Hepatocyte (in vitro differentiated cells): ENCODE measurements around the gene SEPTIN5. TPM values are rescaled to one million over a fixed set of nuclear protein-coding genes. Genes with fewer than 3 reads are reported as not detected.

Experiments used
- DNase-seq: peaks from one replicate; pipeline ENCODE4 v3.0.0-alpha.2; 2016; ENCODE audit warnings: low spot score
- H2AFZ ChIP-seq: fragments of 200-600 bp; sonication (generic); 2 replicates; pipeline ENCODE4 v1.6.0; 2016; ENCODE audit warnings: antibody characterized with exemption, mild to moderate bottlenecking
- H3K27ac ChIP-seq: fragments of 200-600 bp; sonication (generic); 2 replicates; pipeline ENCODE4 v1.5.1; 2016; ENCODE audit warnings: mild to moderate bottlenecking
- H3K27me3 ChIP-seq: fragments of 200-600 bp; sonication (generic); 2 replicates; pipeline ENCODE4 v1.6.1; 2016
- H3K36me3 ChIP-seq: fragments of 200-600 bp; sonication (generic); replicated peaks from 2 replicates; pipeline ENCODE4 v1.5.1; 2016; ENCODE audit warnings: low read depth; ENCODE audit not compliant: insufficient read depth
- H3K4me1 ChIP-seq: fragments of 200-600 bp; sonication (generic); 2 replicates; pipeline ENCODE4 v1.5.1; 2016; ENCODE audit warnings: mild to moderate bottlenecking, moderate library complexity; ENCODE audit not compliant: insufficient read depth
- H3K4me2 ChIP-seq: fragments of 200-600 bp; sonication (generic); 2 replicates; pipeline ENCODE4 v1.6.0; 2016
- H3K4me3 ChIP-seq: fragments of 200-600 bp; sonication (generic); 2 replicates; pipeline ENCODE4 v1.5.1; 2016; ENCODE audit warnings: mild to moderate bottlenecking
- H3K79me2 ChIP-seq: fragments of 200-600 bp; sonication (generic); 2 replicates; pipeline ENCODE4 v1.6.0; 2017; ENCODE audit warnings: mild to moderate bottlenecking
- H3K9me2 ChIP-seq: fragments of 200-600 bp; sonication (generic); replicated peaks from 2 replicates; pipeline ENCODE4 v1.6.0; 2017; ENCODE audit warnings: mild to moderate bottlenecking; ENCODE audit not compliant: insufficient read depth
- H3K9me3 ChIP-seq: fragments of 200-600 bp; sonication (generic); 2 replicates; pipeline ENCODE4 v1.5.1; 2016; ENCODE audit warnings: low read depth, mild to moderate bottlenecking
- H4K20me1 ChIP-seq: fragments of 200-600 bp; sonication (generic); 2 replicates; pipeline ENCODE4 v1.6.0; 2016; ENCODE audit warnings: mild to moderate bottlenecking; ENCODE audit not compliant: insufficient read depth, poor library complexity, severe bottlenecking
- CTCF ChIP-seq: fragments of 200-600 bp; sonication (generic); IDR thresholded peaks from 2 replicates; pipeline ENCODE4 v1.5.1; 2016; ENCODE audit warnings: antibody characterized with exemption, mild to moderate bottlenecking; ENCODE audit not compliant: poor library complexity
- EZH2 ChIP-seq: fragments of 200-600 bp; sonication (generic); IDR thresholded peaks from 2 replicates; pipeline ENCODE4 v1.6.1; 2016; ENCODE audit warnings: antibody characterized with exemption, mild to moderate bottlenecking, borderline replicate concordance
- EZH2phosphoT487 ChIP-seq: fragments of 200-600 bp; sonication (generic); IDR thresholded peaks from one replicate; pipeline ENCODE4 v1.6.1; 2018; ENCODE audit warnings: antibody characterized with exemption, mild to moderate bottlenecking, low read depth, moderate library complexity; ENCODE audit not compliant: unreplicated experiment, severe bottlenecking
- WGBS: methylation state at CpG from one replicate; pipeline ENCODE4 v1.1.6; 2016; ENCODE audit warnings: low lambda C conversion rate; ENCODE audit errors: missing lambda C conversion rate; 5-methylcytosine and 5-hydroxymethylcytosine counted together
- polyA plus RNA-seq: library from polyadenylated mRNA; unstranded; fragments of >200 nt; fragmentation: Nextera tagmentation; extraction: Ambion mirVana; gene quantifications from 2 replicates; pipeline ENCODE4 v1.2.1, GENCODE V29; 2016
- total RNA-seq: library from RNA; depleted of rRNA; stranded (reverse); fragments of >200 nt; gene quantifications from 2 replicates; pipeline ENCODE4 v1.2.3, GENCODE V29; 2014

SEPTIN5 gene
- total and polyA plus RNA-seq, 2 experiments from 2014 or later, result 9.4 to 10.0 TPM

GRCh38 chr22:19727310-19728150 lies 13.2 kb downstream of the SEPTIN5 start:
- no peak overlapping the region for H3K4me3 ChIP-seq
- TF ChIP-seq CTCF, result no peak
- no peak for TF ChIP-seq EZH2phosphoT487
- TF ChIP-seq EZH2, result no peak
- H3K36me3 ChIP-seq, result no peaks in the 10 kb centered on the region
- H3K9me2 ChIP-seq, result no peaks in the 10 kb centered on the region
- H4K20me1 ChIP-seq, result peaks cover 5% of the 10 kb centered on the region
- H3K27me3 ChIP-seq, result peaks cover 39% of the 10 kb centered on the region
- H2AFZ ChIP-seq, result no peak overlapping the region
- no peaks in the 10 kb centered on the region for H3K79me2 ChIP-seq
- H3K27ac ChIP-seq, result no peak overlapping the region
- H3K4me1 ChIP-seq, result peaks cover 11% of the 10 kb centered on the region
- WGBS, result 82% methylated on average over 19 of the region's 61 CpGs
- no peak overlapping the region for H3K4me2 ChIP-seq
- DNase-seq, result no peak
- no peaks in the 10 kb centered on the region for H3K9me3 ChIP-seq

DNA sequence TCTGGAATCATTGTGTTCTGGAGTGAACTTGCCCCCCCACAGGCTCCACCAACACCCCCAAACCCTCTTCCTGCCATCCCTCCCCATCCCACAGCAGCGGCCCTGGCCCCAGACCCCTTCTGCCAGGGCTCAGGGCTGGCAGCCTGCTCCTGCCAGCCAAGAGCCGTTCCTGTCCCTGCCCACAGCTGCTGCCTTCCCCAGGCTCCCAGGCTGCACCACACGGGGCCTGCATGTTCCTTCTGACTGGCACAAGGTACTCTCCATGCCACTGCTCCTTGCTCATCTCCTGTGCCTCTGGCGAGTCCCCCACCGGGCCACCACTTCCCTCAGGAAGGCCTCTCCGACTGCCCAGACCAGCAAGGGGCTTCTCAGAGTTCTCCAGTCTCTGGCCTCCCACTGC lies 14.0 kb downstream of the SEPTIN5 start:
- Histone ChIP-seq H3K9me2 (no peaks in the 10 kb centered on the region), H3K27ac (no peak overlapping the region), H3K27me3 (peaks cover 32% of the 10 kb centered on the region), H2AFZ (no peak overlapping the region), H3K4me1 (peaks cover 6% of the 10 kb centered on the region), H3K36me3 (no peaks in the 10 kb centered on the region), H4K20me1 (peaks cover 3% of the 10 kb centered on the region), H3K4me2 (no peak overlapping the region), H3K4me3 (no peak overlapping the region), H3K9me3 (no peaks in the 10 kb centered on the region), H3K79me2 (no peaks in the 10 kb centered on the region)
- DNase-seq, result no peak
- TF ChIP-seq EZH2, result no peak
- no peak for TF ChIP-seq CTCF
- TF ChIP-seq EZH2phosphoT487, result no peak
- 85% methylated on average over 6 of the region's 6 CpGs for WGBS

- Histone ChIP-seq H3K36me3 (no peaks in the 10 kb centered on the region), H3K27me3 (peaks cover 26% of the 10 kb centered on the region), H2AFZ (no peak overlapping the region), H3K79me2 (no peaks in the 10 kb centered on the region), H3K27ac (no peak overlapping the region), H3K9me3 (no peaks in the 10 kb centered on the region), H4K20me1 (no peaks in the 10 kb centered on the region), H3K4me1 (peaks cover under 1% of the 10 kb centered on the region), H3K9me2 (no peaks in the 10 kb centered on the region), H3K4me2 (no peak overlapping the region), H3K4me3 (no peak overlapping the region)
- no peak for TF ChIP-seq EZH2
- TF ChIP-seq EZH2phosphoT487, result no peak
- no peak for TF ChIP-seq CTCF
- no peak for DNase-seq
- 77% methylated on average over 10 of the region's 10 CpGs for WGBS
Measured at GRCh38 chr22:19728836-19729235, 14.5 kb downstream of the SEPTIN5 start.
